ENCODE results near the gene ALDH1L1.
"Not testable (repeated sequence)": the region's sequence is repeated elsewhere in the genome, so short reads cannot be mapped to it uniquely, and the experiment has no call there.

Gene ALDH1L1

DNA sequence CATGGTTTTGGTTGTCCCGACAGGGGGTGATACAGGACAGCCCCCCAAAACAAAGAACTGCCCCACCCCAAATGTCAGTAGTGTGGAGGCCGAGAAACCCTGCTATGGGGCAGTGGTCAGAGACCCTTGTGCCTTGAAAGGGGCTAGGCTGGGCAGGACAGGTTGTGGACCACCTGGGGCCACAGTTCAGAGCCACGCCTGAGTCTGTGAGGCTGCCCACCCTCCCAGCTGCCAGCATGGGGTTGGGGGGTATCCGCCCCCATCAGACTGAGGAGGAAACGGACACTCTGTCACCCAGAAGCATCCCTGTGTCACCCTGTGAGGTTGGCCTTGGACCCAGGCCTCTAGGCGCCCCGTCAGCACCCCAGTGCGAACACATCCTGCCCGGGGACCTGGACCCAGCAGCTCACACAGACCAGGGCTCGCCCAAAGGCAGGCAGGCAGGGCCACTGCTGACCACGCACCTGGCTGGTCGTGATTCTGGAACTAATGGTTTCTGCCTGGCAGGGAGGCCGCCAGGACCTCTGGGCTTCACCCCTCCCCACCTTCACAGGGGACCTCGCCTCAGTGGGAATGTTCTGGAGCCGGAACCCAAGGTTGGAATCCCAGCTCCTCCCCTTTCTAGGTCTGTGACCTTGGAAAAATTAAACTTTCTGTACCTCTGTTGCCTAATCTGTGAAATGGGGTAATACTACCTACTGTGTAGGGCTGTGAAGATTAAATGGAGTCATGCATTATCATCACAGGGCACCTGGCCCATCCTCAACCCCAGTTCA, 97.8 kb downstream of the ALDH1L1 start:
- Mint-ChIP-seq H3K4me3 (peak overlapping the region; percentile 95), H3K36me3 (ENCODE audit: low read depth) (no peaks in the 10 kb centered on the region), H3K4me1 (ENCODE audit: low read depth) (peaks cover 23% of the 10 kb centered on the region), H3K9me3 (peaks cover 6% of the 10 kb centered on the region), H3K27ac (peak overlapping the region; percentile 90), H3K27me3 (ENCODE audit: low read depth) (no peaks in the 10 kb centered on the region)
- no peak for DNase-seq (ENCODE audit: low spot score)

DNA sequence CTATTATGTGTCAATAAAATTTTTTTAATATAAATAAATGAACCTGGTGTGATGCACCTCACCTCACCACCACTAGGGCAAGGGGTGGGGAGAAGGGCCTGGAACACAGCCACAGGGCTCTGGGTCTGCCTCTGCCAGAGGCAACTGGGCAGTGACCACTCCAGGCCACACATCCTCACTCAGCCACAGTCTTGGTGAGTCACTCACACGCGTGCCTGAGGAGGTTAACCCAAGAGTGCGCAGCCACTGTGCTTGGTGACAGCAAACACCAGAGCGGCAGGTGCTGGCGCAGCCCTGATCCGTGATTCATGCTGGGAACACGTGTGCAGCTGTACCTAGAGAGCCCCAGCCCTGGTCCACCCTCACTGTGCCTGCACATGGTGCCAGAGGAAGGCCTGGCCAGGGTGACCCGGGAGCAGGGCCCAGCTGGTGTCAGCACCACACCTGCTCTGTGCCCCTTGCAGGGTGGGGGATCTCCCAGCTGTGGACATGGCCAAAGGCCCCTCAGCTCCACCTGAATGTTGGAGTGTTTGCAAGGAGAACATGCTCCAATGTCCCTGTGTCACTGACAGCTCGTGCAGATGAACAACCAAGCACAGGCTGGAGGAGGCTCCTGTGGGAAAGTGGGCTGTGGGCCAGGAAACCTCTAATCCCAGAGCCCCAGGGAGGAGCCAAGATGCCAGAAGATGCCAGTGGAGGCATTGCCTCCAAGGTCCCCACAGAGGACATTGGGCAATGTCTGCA, 98.6 kb downstream of the ALDH1L1 start:
- no peak for DNase-seq (ENCODE audit: low spot score)
- Mint-ChIP-seq H3K4me3 (no peak overlapping the region), H3K36me3 (ENCODE audit: low read depth) (no peaks in the 10 kb centered on the region), H3K4me1 (ENCODE audit: low read depth) (peaks cover 23% of the 10 kb centered on the region), H3K27me3 (ENCODE audit: low read depth) (no peaks in the 10 kb centered on the region), H3K9me3 (no peaks in the 10 kb centered on the region), H3K27ac (no peak overlapping the region)

DNA sequence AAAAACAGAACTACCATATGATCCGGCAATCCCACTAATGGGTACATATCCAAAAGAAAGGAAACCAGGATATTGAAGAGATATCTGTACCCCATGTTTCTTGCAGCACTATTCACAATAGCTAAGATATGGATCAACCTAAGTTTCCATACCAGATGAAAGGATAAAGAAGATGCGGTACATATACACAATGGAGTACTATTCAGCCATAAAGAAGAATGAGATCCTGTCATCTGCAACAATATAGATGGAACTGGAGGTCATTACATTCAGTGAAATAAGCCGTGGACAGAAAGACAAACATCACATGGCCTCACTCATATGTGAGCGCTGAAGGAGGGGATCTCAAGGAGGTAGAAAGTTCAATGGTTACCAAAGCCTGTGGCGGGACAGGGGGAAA, 99.4 kb downstream of the ALDH1L1 start:
- H3K4me3 Mint-ChIP-seq = no peak overlapping the region
- no peaks in the 10 kb centered on the region for H3K36me3 Mint-ChIP-seq (ENCODE audit: low read depth)
- H3K4me1 Mint-ChIP-seq (ENCODE audit: low read depth) = peaks cover 21% of the 10 kb centered on the region
- H3K9me3 Mint-ChIP-seq = no peaks in the 10 kb centered on the region
- DNase-seq (ENCODE audit: low spot score) = no peak
- no peak overlapping the region for H3K27ac Mint-ChIP-seq
- H3K27me3 Mint-ChIP-seq (ENCODE audit: low read depth) = no peaks in the 10 kb centered on the region

DNA sequence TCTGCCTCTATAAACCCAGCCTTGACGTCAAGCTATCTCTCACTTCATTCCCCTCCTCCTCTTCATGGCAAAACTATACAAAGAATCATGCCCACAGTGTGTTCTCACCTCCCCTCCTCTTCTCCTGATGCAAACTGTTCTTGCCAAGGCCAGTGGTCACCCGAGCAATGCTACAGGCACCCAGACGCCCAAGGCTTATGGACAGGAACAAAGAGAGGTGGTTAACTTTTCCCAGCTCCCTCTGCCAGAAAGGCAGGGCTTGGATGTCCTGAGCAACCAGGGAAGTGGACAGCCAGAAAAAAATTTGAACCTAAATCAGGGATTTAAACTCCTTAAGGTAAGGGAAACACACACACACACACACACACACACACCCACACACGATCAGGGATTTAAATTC, 101.5 kb downstream of the ALDH1L1 start:
- Mint-ChIP-seq H3K4me3 (no peak overlapping the region), H3K4me1 (ENCODE audit: low read depth) (peaks cover 5% of the 10 kb centered on the region), H3K9me3 (no peaks in the 10 kb centered on the region), H3K36me3 (ENCODE audit: low read depth) (no peaks in the 10 kb centered on the region), H3K27me3 (ENCODE audit: low read depth) (peaks cover 4% of the 10 kb centered on the region), H3K27ac (no peak overlapping the region)
- no peak for DNase-seq (ENCODE audit: low spot score)

DNA sequence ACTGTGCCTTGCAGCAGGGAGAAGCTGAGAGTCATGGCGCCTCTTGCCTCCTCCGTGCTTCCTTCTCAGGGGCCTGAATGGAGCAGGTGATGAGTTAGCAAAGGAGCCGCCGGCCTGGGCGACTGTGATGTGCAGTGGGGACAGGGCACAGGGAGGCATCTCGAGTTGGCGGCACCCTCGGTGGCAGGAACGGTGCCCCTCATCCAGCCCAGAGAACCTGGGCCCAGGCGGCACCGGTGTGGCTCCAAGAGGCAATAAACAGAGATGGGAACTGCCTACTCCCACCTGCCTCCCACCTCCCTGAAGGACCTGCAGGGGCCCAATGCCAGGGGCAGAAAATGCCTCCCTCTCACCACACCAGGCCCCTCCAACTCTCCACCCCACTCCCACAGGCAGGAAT, 102.6 kb downstream of the ALDH1L1 start:
- Mint-ChIP-seq H3K9me3 (peaks cover 2% of the 10 kb centered on the region), H3K27me3 (ENCODE audit: low read depth) (peaks cover 6% of the 10 kb centered on the region), H3K36me3 (ENCODE audit: low read depth) (no peaks in the 10 kb centered on the region), H3K4me3 (no peak overlapping the region), H3K27ac (no peak overlapping the region), H3K4me1 (ENCODE audit: low read depth) (peaks cover under 1% of the 10 kb centered on the region)
- DNase-seq (ENCODE audit: low spot score) = no peak

DNA sequence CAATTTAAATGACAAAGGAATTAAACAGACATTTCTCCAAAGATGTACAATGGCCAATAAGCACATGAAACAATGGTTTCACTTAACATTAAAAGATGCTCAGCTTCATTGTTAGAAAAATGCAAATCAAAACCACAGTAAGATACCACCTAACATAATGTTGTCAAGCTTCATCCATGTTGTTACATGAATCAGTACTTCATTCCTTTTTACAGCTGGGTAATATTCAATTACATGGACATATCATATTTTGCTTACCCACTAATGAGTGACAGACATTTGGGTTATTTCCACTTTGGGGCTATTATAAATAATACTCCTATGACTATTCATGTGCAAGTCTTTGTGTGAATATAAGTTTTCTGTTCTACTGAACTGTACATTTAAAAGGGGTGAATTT, 104.2 kb downstream of the ALDH1L1 start:
- Mint-ChIP-seq H3K9me3 (peaks cover 5% of the 10 kb centered on the region), H3K4me3 (no peak overlapping the region), H3K4me1 (ENCODE audit: low read depth) (no peaks in the 10 kb centered on the region), H3K36me3 (ENCODE audit: low read depth) (no peaks in the 10 kb centered on the region), H3K27ac (no peak overlapping the region), H3K27me3 (ENCODE audit: low read depth) (peaks cover 6% of the 10 kb centered on the region)
- DNase-seq (ENCODE audit: low spot score) = no peak

DNA sequence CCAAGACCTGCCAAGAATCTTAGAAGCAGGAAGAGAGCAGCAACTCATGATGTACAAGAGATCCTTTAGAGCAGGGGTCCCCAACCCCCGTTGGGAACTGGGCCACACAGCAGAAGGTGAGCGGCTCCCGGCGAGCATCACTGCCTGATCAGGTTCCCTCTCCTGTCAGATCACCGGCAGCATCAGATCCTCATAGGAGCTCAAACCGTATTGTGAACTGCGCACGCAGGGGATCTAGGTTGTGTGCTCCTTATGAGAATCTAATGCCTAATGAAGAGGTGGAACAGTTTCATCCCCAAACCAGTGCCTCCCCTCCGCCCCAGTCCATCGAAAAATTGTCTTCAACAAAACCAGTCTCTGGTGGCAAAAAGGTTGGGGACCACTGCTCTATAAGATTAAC, 110.2 kb downstream of the ALDH1L1 start:
- no peak for DNase-seq (ENCODE audit: low spot score)
- Mint-ChIP-seq H3K4me1 (ENCODE audit: low read depth) (no peaks in the 10 kb centered on the region), H3K9me3 (peaks cover 5% of the 10 kb centered on the region), H3K4me3 (no peak overlapping the region), H3K27me3 (ENCODE audit: low read depth) (peaks cover 2% of the 10 kb centered on the region), H3K27ac (no peak overlapping the region), H3K36me3 (ENCODE audit: low read depth) (no peaks in the 10 kb centered on the region)

DNA sequence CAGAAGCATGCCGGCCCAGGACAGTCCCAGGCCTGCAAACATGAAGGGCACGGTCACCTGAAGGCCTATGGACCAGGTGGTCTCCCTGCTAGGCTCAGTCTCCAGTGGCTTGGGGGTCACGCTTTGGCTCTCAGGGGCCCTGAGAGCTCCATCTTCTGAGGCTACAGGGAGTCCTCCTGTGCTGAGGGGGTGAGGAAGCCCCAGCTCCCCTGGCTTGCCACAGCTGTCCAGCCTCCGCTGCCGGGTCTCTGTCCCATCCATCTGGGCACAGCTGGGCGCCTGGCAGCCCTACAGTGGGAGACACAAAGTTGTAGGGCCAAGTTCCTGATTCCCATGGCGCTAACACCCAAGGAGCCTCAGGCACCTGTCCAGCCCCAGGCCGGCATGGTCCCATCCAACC, 112.4 kb downstream of the ALDH1L1 start:
- H3K4me3 Mint-ChIP-seq = no peak overlapping the region
- H3K9me3 Mint-ChIP-seq = peaks cover 5% of the 10 kb centered on the region
- H3K4me1 Mint-ChIP-seq (ENCODE audit: low read depth) = peaks cover 5% of the 10 kb centered on the region
- no peak for DNase-seq (ENCODE audit: low spot score)
- no peak overlapping the region for H3K27ac Mint-ChIP-seq
- H3K36me3 Mint-ChIP-seq (ENCODE audit: low read depth) = no peaks in the 10 kb centered on the region
- H3K27me3 Mint-ChIP-seq (ENCODE audit: low read depth) = no peaks in the 10 kb centered on the region

DNA sequence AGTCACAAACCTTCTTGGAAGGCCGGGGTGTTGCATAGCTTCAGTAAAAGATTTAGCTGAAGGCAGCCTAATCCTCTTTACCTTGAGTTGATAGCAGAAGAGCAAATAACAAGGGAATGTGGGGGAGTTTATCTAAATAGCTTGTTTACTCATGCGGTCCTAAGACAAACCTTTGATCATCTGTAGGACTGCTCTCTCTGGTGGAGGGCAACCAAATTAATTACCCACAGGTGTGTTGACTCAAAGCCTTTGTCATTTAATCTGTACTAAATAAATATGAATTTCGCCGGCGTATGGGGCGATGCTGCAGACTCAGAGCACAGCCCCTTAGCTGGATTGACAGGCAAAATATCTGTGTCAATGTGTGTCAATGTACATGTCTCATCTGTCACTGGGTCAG, 113.7 kb downstream of the ALDH1L1 start:
- H3K4me1 Mint-ChIP-seq (ENCODE audit: low read depth); H3K27ac Mint-ChIP-seq; H3K27me3 Mint-ChIP-seq (ENCODE audit: low read depth); H3K36me3 Mint-ChIP-seq (ENCODE audit: low read depth); H3K9me3 Mint-ChIP-seq; DNase-seq (ENCODE audit: low spot score); H3K4me3 Mint-ChIP-seq: not testable (repeated sequence)

DNA sequence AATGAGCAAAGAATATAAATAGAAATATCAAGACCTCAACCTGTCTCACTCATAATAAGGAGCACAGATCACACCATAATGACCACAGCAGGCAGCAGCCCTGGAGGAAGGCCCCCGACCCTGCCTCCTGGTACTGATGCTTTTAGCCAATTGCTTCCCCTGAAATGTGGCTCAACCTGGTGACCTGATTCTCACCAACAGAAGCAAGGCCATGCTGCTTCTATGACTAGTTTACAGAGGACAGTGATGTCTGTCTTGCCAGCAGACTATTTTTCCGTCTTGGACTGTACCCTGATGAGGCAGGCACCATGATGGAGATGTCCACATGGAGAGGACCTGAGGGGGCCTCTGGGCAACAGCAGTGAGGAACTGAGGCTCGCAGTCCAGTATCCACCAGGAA, 114.5 kb downstream of the ALDH1L1 start:
- Mint-ChIP-seq H3K9me3 (no peaks in the 10 kb centered on the region), H3K36me3 (ENCODE audit: low read depth) (no peaks in the 10 kb centered on the region), H3K27ac (no peak overlapping the region), H3K4me3 (no peak overlapping the region), H3K27me3 (ENCODE audit: low read depth) (no peaks in the 10 kb centered on the region), H3K4me1 (ENCODE audit: low read depth) (peaks cover 5% of the 10 kb centered on the region)
- no peak for DNase-seq (ENCODE audit: low spot score)

DNA sequence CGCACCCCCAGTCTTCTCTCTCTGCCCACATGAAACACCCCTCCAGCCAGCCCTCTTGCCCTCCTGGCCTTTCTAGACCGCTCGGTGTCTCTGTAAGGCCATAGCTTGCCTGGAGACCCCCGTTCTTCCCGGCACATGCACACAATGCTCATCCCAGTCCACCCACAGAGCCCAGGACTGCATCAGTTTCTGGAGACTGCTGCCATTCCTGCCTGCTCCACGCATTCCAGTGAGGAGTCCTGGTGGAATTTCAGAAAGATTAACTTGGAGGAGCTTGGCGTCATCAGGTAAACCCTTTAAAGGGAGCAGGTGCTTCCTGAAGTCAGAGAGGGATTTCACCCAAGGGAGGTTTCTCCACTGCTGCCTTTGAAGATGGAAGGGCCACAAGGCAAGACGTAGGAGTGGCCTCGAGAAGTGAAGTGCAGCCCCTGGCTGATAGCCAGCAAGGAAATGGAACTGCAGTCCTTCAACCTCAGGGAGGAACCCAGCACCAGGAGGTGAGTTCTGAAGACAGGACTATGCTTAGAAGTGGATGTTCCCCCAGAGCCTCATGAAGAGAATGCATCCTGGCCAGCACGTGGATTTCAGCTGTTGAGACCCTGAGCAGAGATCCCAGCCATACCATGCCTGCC, 115.6 kb downstream of the ALDH1L1 start:
- Mint-ChIP-seq H3K36me3 (ENCODE audit: low read depth) (no peaks in the 10 kb centered on the region), H3K27ac (no peak overlapping the region), H3K9me3 (no peaks in the 10 kb centered on the region), H3K4me1 (ENCODE audit: low read depth) (peaks cover 5% of the 10 kb centered on the region), H3K4me3 (no peak overlapping the region), H3K27me3 (ENCODE audit: low read depth) (no peaks in the 10 kb centered on the region)
- DNase-seq (ENCODE audit: low spot score) = no peak

DNA sequence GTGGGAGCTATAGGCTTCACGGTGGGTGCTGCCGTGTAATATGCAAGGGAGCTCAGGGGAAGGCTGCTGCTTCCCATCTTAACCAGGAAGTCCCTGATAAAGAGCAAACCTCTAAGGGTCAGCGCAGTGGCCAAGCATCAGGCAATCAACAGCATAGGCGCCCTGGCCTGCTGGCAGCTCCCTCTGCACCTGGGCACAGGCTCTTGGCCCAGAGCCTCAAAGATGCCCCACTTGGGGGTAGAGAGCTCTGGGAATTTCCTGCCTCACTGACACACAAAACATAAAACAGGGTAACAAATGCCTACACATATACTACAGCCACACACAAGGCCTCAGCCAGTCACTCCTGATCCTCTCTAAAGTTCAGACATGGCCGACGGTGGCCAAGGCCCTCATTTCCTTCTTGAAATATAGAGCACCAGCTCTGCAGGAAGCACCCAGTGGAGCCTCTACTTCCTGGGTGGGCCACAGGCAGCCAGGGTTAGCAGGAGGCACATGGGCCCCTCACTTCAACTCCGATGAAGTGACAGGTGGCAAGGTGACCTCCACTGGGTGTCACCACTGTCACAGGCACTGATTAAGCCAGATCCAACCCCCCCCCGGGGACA, 116.9 kb downstream of the ALDH1L1 start:
- H3K4me3 Mint-ChIP-seq = no peak overlapping the region
- no peaks in the 10 kb centered on the region for H3K36me3 Mint-ChIP-seq (ENCODE audit: low read depth)
- H3K9me3 Mint-ChIP-seq = no peaks in the 10 kb centered on the region
- no peak overlapping the region for H3K27ac Mint-ChIP-seq
- peaks cover 5% of the 10 kb centered on the region for H3K4me1 Mint-ChIP-seq (ENCODE audit: low read depth)
- no peaks in the 10 kb centered on the region for H3K27me3 Mint-ChIP-seq (ENCODE audit: low read depth)
- no peak for DNase-seq (ENCODE audit: low spot score)

DNA sequence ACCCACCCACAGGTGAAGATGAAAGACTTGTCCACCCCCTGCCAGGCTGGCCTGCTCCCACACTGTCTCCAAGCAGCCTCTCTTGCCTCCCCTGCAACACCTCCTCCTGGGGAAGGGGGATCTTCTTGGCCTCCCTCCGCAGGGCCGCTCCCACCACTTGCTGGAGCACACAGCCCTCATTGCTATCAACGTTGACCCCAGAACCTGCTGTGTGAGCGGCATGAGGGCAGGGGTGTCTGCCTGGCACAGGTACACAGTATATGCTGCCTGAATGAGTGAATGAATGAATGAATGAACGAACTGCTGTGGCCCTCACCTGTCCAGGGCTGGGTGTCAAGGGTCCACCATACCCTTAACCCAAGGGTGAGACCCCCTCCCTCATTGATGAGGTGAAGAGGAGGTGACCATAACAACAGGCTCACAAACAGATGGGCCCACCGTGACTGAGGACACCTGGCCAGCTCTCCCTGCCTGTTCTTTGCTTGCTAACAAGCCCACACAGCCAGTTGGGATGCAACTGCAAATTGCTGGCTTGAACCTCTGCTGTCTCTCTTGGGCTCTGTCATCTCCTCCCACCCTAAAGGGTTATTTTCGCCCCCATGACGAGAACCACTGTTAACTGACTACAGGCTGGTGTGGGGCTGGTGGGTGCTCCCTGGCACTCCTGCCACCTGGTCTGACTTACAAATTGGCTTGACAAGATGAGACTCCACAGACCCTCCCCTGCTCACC, 118.9 kb downstream of the ALDH1L1 start:
- Mint-ChIP-seq H3K27ac (no peak overlapping the region), H3K4me1 (ENCODE audit: low read depth) (peaks cover 5% of the 10 kb centered on the region), H3K9me3 (no peaks in the 10 kb centered on the region), H3K4me3 (no peak overlapping the region), H3K36me3 (ENCODE audit: low read depth) (no peaks in the 10 kb centered on the region), H3K27me3 (ENCODE audit: low read depth) (no peaks in the 10 kb centered on the region)
- DNase-seq (ENCODE audit: low spot score) = no peak
